A673 (cell line): ENCODE data around the gene ASIC2.

Experiments
- CTCF ChIP-seq: fragments of 300-800, 200-600 bp; sonication (generic); conservative IDR thresholded peaks from 2 replicates; pipeline ENCODE4 v1.5.1; 2017; ENCODE audit warnings: low read depth, mild to moderate bottlenecking, antibody characterized with exemption, low read length, moderate library complexity, mixed read lengths
- EZH2 ChIP-seq: fragments of 200-600 bp; sonication (generic); IDR thresholded peaks from 2 replicates; pipeline ENCODE4 v1.6.1; 2017; ENCODE audit warnings: borderline replicate concordance, low read depth, mild to moderate bottlenecking, mixed read lengths, antibody characterized with exemption, low read length; ENCODE audit not compliant: poor library complexity, severe bottlenecking

- TF ChIP-seq CTCF (no peak), EZH2 (no peak)
These were observed 264.3 kb downstream of the ASIC2 start for GRCh38 chr17:33028778-33029177.
